ENCODE data around the gene METTL27. TPM values are rescaled to one million over a fixed set of nuclear protein-coding genes. Genes with fewer than 3 reads are reported as not detected.
A peak's percentile ranks its signal among the peaks of the same experiment; 100 is the strongest.

METTL27 gene
- total and polyA plus RNA-seq, 9 of the 15 experiments (the other 6 are each of a cell fraction or from before 2014, with no cell fraction given), result 0.08 to 0.82 (median 0.33) TPM; not detected in 4

DNA sequence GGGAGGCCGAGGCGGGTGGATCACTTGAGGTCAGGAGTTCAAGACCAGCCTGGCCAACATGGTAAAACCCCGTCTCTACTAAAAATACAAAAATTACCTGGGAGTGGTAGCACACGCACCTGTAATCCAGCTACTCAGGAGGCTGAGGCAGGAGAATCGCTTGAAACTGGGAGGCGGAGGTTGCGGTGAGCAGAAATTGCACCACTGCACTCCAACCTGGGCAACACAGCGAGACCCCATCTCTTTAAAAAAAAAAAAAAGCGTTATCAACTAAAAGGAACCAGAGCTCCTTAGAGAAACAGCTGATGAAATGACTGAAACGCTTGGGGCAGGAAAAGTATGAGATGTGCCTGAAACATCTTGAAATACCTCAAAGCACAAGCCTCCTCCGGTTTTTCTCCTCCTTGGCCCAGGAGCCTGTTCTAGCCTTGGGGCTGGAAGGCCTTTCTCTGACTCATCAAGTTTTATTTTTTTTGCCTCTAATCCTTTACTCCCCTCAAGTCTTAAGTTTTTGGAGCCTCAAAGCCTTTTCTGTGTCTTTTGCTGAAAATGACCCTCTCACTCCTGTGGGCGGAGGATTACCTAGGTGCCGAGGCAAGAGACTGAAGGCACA, 2.6 kb upstream of the METTL27 start:
- Histone ChIP-seq H3K4me2 (ENCODE audit: insufficient read depth, low read length) (no peak overlapping the region), H3K9me3 (replicated peaks; ENCODE audit: control insufficient read depth, insufficient read depth, low read depth, low read length) (no peaks in the 10 kb centered on the region), H2AFZ (ENCODE audit: low read depth, low read length) (no peak overlapping the region), H3K4me1 (replicated peaks in 1 of 2; ENCODE audit: control insufficient read depth in 2 of 2, insufficient read depth in 2 of 2, low read length in 2 of 2) (peaks cover 9 to 34% of the 10 kb centered on the region in 2 experiments), H3K79me2 (ENCODE audit: control insufficient read depth, insufficient read depth, low read length) (no peaks in the 10 kb centered on the region), H3K27me3 (ENCODE audit: control insufficient read depth in 2 of 2, insufficient read depth in 2 of 2, low read length in 2 of 2) (no peaks in the 10 kb centered on the region), H3K9ac (ENCODE audit: insufficient read depth in 1 of 2, low read depth in 2 of 2, low read length in 2 of 2) (no peak overlapping the region), H3K4me3 (no peak overlapping the region), H4K20me1 (replicated peaks; ENCODE audit: control insufficient read depth, insufficient read depth, low read length) (no peaks in the 10 kb centered on the region), H3K9me1 (ENCODE audit: control insufficient read depth, insufficient read depth, low read length) (no peaks in the 10 kb centered on the region), H3K36me3 (ENCODE audit: control insufficient read depth, insufficient read depth, low read length) (no peaks in the 10 kb centered on the region), H3K27ac (ENCODE audit: extremely low read depth, low read depth, low read length) (no peak overlapping the region)
- POLR2A ChIA-PET, result interaction anchor here (0.6 to 0.7 kb wide), 2 partner anchors 62 to 105 kb away, joined by 3 read pairs; no protein-coding TSS in a partner anchor
- in situ Hi-C loops (cut with MboI) (no loop called here), intact Hi-C loops (cut with micrococcal nuclease) (no loop called here)
- no peak for FAIRE-seq
- no TSS peak for BruUV-seq (replicated peaks)
- no peak for DNase-seq (ENCODE audit: extremely low read depth in 1 of 4, low spot score in 3 of 4)
- CTCF ChIA-PET (ENCODE audit: low intra/inter-chr PET ratio), result no interaction called here
- WGBS (ENCODE audit: insufficient coverage, low coverage, missing lambda C conversion rate), result 61% methylated on average over 13 of the region's 13 CpGs
- ATAC-seq, result no peak
- TF ChIP-seq, protein P1, sequence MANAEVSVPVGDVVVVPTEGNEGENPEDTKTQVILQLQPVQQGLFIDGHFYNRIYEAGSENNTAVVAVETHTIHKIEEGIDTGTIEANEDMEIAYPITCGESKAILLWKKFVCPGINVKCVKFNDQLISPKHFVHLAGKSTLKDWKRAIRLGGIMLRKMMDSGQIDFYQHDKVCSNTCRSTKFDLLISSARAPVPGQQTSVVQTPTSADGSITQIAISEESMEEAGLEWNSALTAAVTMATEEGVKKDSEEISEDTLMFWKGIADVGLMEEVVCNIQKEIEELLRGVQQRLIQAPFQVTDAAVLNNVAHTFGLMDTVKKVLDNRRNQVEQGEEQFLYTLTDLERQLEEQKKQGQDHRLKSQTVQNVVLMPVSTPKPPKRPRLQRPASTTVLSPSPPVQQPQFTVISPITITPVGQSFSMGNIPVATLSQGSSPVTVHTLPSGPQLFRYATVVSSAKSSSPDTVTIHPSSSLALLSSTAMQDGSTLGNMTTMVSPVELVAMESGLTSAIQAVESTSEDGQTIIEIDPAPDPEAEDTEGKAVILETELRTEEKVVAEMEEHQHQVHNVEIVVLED (CRISPR knock-in tag; IDR thresholded peaks at IDR 0.05), result no peak
- TF ChIP-seq EZH2 (IDR thresholded peaks at IDR 0.05; ENCODE audit: borderline replicate concordance, low read depth, low read length), result no peak
- TF ChIP-seq MYC (IDR thresholded peaks at IDR 0.05; ENCODE audit: low read depth, low read length), result no peak
- no peak for TF ChIP-seq MYC (CRISPR knock-in tag; IDR thresholded peaks at IDR 0.05; ENCODE audit: borderline replicate concordance, low read depth)
- TF ChIP-seq POLR2AphosphoS5 (IDR thresholded peaks at IDR 0.05; ENCODE audit: control insufficient read depth, insufficient read depth, low read depth, low read length), result no peak
- TF ChIP-seq, protein P2, sequence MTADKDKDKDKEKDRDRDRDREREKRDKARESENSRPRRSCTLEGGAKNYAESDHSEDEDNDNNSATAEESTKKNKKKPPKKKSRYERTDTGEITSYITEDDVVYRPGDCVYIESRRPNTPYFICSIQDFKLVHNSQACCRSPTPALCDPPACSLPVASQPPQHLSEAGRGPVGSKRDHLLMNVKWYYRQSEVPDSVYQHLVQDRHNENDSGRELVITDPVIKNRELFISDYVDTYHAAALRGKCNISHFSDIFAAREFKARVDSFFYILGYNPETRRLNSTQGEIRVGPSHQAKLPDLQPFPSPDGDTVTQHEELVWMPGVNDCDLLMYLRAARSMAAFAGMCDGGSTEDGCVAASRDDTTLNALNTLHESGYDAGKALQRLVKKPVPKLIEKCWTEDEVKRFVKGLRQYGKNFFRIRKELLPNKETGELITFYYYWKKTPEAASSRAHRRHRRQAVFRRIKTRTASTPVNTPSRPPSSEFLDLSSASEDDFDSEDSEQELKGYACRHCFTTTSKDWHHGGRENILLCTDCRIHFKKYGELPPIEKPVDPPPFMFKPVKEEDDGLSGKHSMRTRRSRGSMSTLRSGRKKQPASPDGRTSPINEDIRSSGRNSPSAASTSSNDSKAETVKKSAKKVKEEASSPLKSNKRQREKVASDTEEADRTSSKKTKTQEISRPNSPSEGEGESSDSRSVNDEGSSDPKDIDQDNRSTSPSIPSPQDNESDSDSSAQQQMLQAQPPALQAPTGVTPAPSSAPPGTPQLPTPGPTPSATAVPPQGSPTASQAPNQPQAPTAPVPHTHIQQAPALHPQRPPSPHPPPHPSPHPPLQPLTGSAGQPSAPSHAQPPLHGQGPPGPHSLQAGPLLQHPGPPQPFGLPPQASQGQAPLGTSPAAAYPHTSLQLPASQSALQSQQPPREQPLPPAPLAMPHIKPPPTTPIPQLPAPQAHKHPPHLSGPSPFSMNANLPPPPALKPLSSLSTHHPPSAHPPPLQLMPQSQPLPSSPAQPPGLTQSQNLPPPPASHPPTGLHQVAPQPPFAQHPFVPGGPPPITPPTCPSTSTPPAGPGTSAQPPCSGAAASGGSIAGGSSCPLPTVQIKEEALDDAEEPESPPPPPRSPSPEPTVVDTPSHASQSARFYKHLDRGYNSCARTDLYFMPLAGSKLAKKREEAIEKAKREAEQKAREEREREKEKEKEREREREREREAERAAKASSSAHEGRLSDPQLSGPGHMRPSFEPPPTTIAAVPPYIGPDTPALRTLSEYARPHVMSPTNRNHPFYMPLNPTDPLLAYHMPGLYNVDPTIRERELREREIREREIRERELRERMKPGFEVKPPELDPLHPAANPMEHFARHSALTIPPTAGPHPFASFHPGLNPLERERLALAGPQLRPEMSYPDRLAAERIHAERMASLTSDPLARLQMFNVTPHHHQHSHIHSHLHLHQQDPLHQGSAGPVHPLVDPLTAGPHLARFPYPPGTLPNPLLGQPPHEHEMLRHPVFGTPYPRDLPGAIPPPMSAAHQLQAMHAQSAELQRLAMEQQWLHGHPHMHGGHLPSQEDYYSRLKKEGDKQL (CRISPR knock-in tag; IDR thresholded peaks at IDR 0.05; ENCODE audit: borderline replicate concordance), result no peak
- TF ChIP-seq BCOR (IDR thresholded peaks at IDR 0.05), result peak; percentile 28; the same call in 1 of the 2 replicates
- TF ChIP-seq, protein P3, sequence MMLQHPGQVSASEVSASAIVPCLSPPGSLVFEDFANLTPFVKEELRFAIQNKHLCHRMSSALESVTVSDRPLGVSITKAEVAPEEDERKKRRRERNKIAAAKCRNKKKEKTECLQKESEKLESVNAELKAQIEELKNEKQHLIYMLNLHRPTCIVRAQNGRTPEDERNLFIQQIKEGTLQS (IDR thresholded peaks at IDR 0.05), result 0 out of 2 replicates have a peak, but pooled peaks have one; percentile 20
- TF ChIP-seq, protein P3 (CRISPR knock-in tag; conservative IDR thresholded peaks at IDR 0.05), result no peak
- TF ChIP-seq SMAD1 (IDR thresholded peaks at IDR 0.05; ENCODE audit: low read depth, low read length, partially characterized antibody), result no peak
- no peak for TF ChIP-seq ZNF696 (CRISPR knock-in tag; conservative IDR thresholded peaks at IDR 0.05)
- no peak for TF ChIP-seq CTBP1 (IDR thresholded peaks at IDR 0.05; ENCODE audit: borderline replicate concordance)
- no peak for TF ChIP-seq PHB2 (IDR thresholded peaks at IDR 0.05; ENCODE audit: low read depth)
- no peak for TF ChIP-seq KLF16 (IDR thresholded peaks at IDR 0.05)
- no peak for TF ChIP-seq SMC3 (conservative IDR thresholded peaks at IDR 0.05; ENCODE audit: insufficient read depth, low read depth, low read length)
- no peak for TF ChIP-seq RFX5 (IDR thresholded peaks at IDR 0.05; ENCODE audit: low read depth, low read length)
